Heart left ventricle (tissue), 13 donors: Measurements from ENCODE around the gene TBC1D12.

ENCODE experiments used
- CTCF ChIP-seq, 12 donors: fragments of 200-600 bp; sonication (generic) in 4 of 12; IDR thresholded peaks; one replicate each; pipeline versions ENCODE4 v1.5.0 to v1.8.0; 2018 to 2022; ENCODE audit warnings: antibody characterized with exemption in 12 of 12, mild to moderate bottlenecking in 5 of 12
- POLR2A ChIP-seq, 2 donors: fragments of 450-650 bp; IDR thresholded peaks; one replicate each; pipeline ENCODE4 v1.6.1; 2017; ENCODE audit warnings: antibody characterized with exemption in 2 of 2, mild to moderate bottlenecking in 2 of 2, moderate library complexity in 2 of 2
- donor health status: ischemic (EF 13 %, LVEDD 7.1; RV severe dilation, severe dysfunction).
- donor health status: DM: no; HTN: yes; CAD: no.
- donor health status: DM: no; HTN: no; CAD: no.
- donor health status: ischemic (EF 25% LVEDD 6.9; RV normal size, moderate dysfunction).
- donor health status: ischemic (EF 25% LVEDD 5.7; RV mildly dilated, moderate dysfunction).
- donor health status: ischemic (EF 35%, LVEDD 5.7; RV mildly dilated, moderate dysfunction).
- donor health status: nonischemic (EF 11% LVEDD 7.7; RV severe dilation, severe dysfunction).
- donor health status: DM: yes; HTN: yes; CAD: no.
- donor health status: PGD.
- donor health status: ischemic (EF 29% LVEDD 5.4; RV normal size, mild dysfunction).
- donor health status: nonischemic (EF 23%, LVEDD 6.1; RV moderate dilation, normal function).

- TF ChIP-seq CTCF (IDR thresholded peaks at IDR 0.05) (no peak), POLR2A (IDR thresholded peaks at IDR 0.05) (no peak)
Measured at GRCh38 chr10:94489107-94489506, 86.8 kb downstream of the TBC1D12 start.
